Gastrocnemius medialis (tissue), 4 donors: ENCODE measurements around the gene CYTL1.

Experiments
- POLR2A ChIP-seq, 2 donors: fragments of 450-650 bp; IDR thresholded peaks; one replicate each; pipeline ENCODE4 v1.6.1; 2017; ENCODE audit warnings: antibody characterized with exemption in 2 of 2, mild to moderate bottlenecking in 2 of 2, moderate library complexity in 2 of 2
- TF ChIP-seq, protein P1 (sequence below), 5 experiments: fragments of 450-650 bp in 3 of 5; fragments of 200-600 bp in 2 of 5; sonication (generic) in 2 of 5; IDR thresholded peaks in 4 of 5; conservative IDR thresholded peaks in 1 of 5; 1 replicate in 4 of 5; 2 replicates in 1 of 5; pipeline ENCODE4 v1.5.1; 2016 to 2019; ENCODE audit warnings: antibody characterized with exemption in 5 of 5, mild to moderate bottlenecking in 3 of 5, moderate library complexity in 3 of 5

DNA sequence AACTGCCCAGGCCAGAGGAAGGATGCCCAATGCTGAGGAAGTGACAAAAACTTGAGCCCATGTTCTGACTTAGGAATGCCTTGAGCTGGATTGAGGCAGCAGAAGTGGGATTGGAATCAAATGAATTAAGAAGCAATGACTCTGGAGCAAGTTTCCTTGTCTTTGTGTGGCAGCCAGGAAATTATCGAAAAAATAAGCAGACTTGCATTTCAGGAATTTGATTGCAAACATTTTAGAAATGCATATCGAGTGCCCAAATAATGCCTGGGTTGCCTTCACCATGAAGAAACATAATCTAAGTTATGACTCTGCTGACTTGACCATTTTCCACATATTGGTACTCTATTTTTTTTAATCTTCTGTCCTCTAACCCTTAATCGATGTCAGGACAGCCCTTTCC lies 9.5 kb downstream of the CYTL1 start:
- TF ChIP-seq, protein P1, sequence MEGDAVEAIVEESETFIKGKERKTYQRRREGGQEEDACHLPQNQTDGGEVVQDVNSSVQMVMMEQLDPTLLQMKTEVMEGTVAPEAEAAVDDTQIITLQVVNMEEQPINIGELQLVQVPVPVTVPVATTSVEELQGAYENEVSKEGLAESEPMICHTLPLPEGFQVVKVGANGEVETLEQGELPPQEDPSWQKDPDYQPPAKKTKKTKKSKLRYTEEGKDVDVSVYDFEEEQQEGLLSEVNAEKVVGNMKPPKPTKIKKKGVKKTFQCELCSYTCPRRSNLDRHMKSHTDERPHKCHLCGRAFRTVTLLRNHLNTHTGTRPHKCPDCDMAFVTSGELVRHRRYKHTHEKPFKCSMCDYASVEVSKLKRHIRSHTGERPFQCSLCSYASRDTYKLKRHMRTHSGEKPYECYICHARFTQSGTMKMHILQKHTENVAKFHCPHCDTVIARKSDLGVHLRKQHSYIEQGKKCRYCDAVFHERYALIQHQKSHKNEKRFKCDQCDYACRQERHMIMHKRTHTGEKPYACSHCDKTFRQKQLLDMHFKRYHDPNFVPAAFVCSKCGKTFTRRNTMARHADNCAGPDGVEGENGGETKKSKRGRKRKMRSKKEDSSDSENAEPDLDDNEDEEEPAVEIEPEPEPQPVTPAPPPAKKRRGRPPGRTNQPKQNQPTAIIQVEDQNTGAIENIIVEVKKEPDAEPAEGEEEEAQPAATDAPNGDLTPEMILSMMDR (IDR thresholded peaks at IDR 0.05 in 4 of 5, conservative IDR thresholded peaks at IDR 0.05 in 1 of 5): no peak
- TF ChIP-seq POLR2A (IDR thresholded peaks at IDR 0.05): no peak
